ENCODE data around the gene UGDH.
"Not testable (repeated sequence)": the region's sequence is repeated elsewhere in the genome, so short reads cannot be mapped to it uniquely, and the experiment has no call there.

UGDH gene

GRCh38 chr4:39527296-39528060 lies at the start of gene UGDH:
Gene UGDH, minus strand, starts transcription at chr4:39527439. Its CDS starts 5,927 bp downstream, at chr4:39521512.
- peak; percentile 73 to 90 for DNase-seq (ENCODE audit: low read depth in 2 of 2)

- DNase-seq (ENCODE audit: low read depth in 2 of 2), result no peak
These were observed 47.7 kb upstream of the UGDH start for GRCh38 chr4:39574946-39575345.

GRCh38 chr4:39571504-39571903 lies 44.3 kb upstream of the UGDH start:
- no peak for DNase-seq (ENCODE audit: low read depth in 2 of 2)

- DNase-seq (ENCODE audit: low read depth in 2 of 2), result no peak
These were observed 43.8 kb upstream of the UGDH start for GRCh38 chr4:39571054-39571453.

GRCh38 chr4:39569209-39569608 lies 42.0 kb upstream of the UGDH start:
- no peak for DNase-seq (ENCODE audit: low read depth in 2 of 2)

- DNase-seq (ENCODE audit: low read depth in 2 of 2), result no peak
These were observed 41.6 kb upstream of the UGDH start for GRCh38 chr4:39568805-39569204.

- DNase-seq (ENCODE audit: low read depth in 2 of 2), result no peak
These were observed 38.8 kb upstream of the UGDH start for GRCh38 chr4:39565878-39566600.

GRCh38 chr4:39563346-39563847 lies 36.2 kb upstream of the UGDH start:
- no peak for DNase-seq (ENCODE audit: low read depth in 2 of 2)

- DNase-seq (ENCODE audit: low read depth in 2 of 2), result no peak
These were observed 35.6 kb upstream of the UGDH start for GRCh38 chr4:39562792-39563191.

- DNase-seq (ENCODE audit: low read depth in 2 of 2), result no peak
These were observed 32.4 kb upstream of the UGDH start for GRCh38 chr4:39559626-39560025.

- DNase-seq (ENCODE audit: low read depth in 2 of 2), result no peak
These were observed 28.2 kb upstream of the UGDH start for GRCh38 chr4:39555472-39555871.

GRCh38 chr4:39548425-39549067 lies 21.3 kb upstream of the UGDH start:
- DNase-seq (ENCODE audit: low read depth in 2 of 2), result no peak

GRCh38 chr4:39544580-39545315 lies 17.5 kb upstream of the UGDH start:
- DNase-seq (ENCODE audit: low read depth in 2 of 2), result no peak

GRCh38 chr4:39544080-39544479 lies 16.8 kb upstream of the UGDH start:
- DNase-seq (ENCODE audit: low read depth in 2 of 2), result not testable (repeated sequence)

GRCh38 chr4:39543034-39543433 lies 15.8 kb upstream of the UGDH start:
- DNase-seq (ENCODE audit: low read depth in 2 of 2), result no peak

GRCh38 chr4:39542611-39543012 lies 15.4 kb upstream of the UGDH start:
- DNase-seq (ENCODE audit: low read depth in 2 of 2), result no peak

- DNase-seq (ENCODE audit: low read depth in 2 of 2), result no peak
These were observed 14.9 kb upstream of the UGDH start for GRCh38 chr4:39541987-39542610.

GRCh38 chr4:39539089-39539611 lies 11.9 kb upstream of the UGDH start:
- DNase-seq (ENCODE audit: low read depth in 2 of 2), result no peak

GRCh38 chr4:39533541-39533940 lies 6.3 kb upstream of the UGDH start:
- DNase-seq (ENCODE audit: low read depth in 2 of 2), result no peak

GRCh38 chr4:39532237-39532636 lies 5.0 kb upstream of the UGDH start:
- DNase-seq (ENCODE audit: low read depth in 2 of 2), result not testable (repeated sequence)

GRCh38 chr4:39530682-39531081 lies 3.4 kb upstream of the UGDH start:
- no peak for DNase-seq (ENCODE audit: low read depth in 2 of 2)
